ENCODE measurements around the gene LAMC1.

The LAMC1 gene

DNA sequence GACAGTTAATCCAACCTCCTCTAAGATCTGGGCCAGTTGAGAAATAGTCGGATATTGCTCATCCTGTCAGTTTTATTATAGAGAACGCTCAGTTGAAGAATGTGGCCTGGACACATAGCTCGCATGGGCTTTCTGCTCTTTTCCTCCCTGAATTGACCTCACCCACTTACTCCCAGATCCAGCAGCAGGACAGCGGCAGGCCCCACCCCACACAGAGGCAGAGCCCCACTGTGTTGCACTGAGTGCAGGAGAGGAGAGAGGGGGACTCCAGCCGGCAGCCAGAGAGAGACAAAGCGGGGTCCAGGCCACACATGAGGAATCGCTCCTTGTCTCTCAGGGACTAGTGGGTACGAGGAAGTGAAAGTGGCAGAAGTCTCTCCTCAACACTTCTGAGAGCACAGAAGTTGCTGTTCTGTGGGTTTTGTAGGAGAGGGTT, 78.6 kb downstream of the LAMC1 start:
- in situ Hi-C loops (cut with MboI; ENCODE audit: low sequenced_read_pairs) = no loop called here
- H3K4me3 ChIP-seq = no peak overlapping the region
- no peaks in the 10 kb centered on the region for H3K9me3 ChIP-seq
- H3K4me1 ChIP-seq = peaks cover 14% of the 10 kb centered on the region
- no peaks in the 10 kb centered on the region for H3K27me3 ChIP-seq (ENCODE audit: low read depth)
- peaks cover 8% of the 10 kb centered on the region for H3K36me3 ChIP-seq (replicated peaks)
- DNase-seq (ENCODE audit: low spot score in 2 of 2) = no peak

DNA sequence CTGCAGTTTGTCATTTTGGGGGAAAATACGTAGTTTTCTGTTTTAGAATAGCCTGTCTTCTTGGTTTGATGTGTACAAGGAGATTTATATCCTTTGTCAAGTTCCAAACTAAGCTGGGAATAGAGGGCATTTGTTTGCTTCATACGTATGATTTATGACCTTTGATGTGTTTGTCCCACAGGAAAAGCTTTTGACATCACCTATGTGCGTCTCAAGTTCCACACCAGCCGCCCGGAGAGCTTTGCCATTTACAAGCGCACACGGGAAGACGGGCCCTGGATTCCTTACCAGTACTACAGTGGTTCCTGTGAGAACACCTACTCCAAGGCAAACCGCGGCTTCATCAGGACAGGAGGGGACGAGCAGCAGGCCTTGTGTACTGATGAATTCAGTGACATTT, 79.9 kb downstream of the LAMC1 start:
- Histone ChIP-seq H3K9me3 (no peaks in the 10 kb centered on the region), H3K4me3 (no peak overlapping the region), H3K36me3 (replicated peaks) (peaks cover 11% of the 10 kb centered on the region), H3K27me3 (ENCODE audit: low read depth) (no peaks in the 10 kb centered on the region), H3K4me1 (peaks cover 4% of the 10 kb centered on the region)
- in situ Hi-C loops (cut with MboI; ENCODE audit: low sequenced_read_pairs) = no loop called here
- DNase-seq (ENCODE audit: low spot score in 2 of 2) = no peak

DNA sequence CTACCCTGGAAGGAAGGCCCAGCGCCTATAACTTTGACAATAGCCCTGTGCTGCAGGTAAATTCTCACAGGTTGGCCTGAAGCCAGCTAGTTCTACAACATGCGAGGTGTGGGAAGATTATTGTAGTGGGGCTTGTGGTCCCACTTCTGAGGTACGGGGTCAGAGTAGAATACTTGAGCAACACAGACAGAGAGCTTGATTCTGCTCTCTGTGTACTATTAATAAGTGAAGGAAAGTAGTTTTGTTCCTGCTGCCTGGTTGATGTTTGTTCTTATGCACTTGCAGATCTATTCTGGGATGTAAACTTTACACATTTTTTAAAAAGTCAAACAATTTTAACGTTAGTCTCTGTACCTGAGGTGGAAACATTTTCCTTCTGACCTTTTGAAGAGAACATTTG, 80.4 kb downstream of the LAMC1 start:
- H3K27me3 ChIP-seq (ENCODE audit: low read depth) = no peaks in the 10 kb centered on the region
- in situ Hi-C loops (cut with MboI; ENCODE audit: low sequenced_read_pairs) = no loop called here
- DNase-seq (ENCODE audit: low spot score in 2 of 2) = no peak

DNA sequence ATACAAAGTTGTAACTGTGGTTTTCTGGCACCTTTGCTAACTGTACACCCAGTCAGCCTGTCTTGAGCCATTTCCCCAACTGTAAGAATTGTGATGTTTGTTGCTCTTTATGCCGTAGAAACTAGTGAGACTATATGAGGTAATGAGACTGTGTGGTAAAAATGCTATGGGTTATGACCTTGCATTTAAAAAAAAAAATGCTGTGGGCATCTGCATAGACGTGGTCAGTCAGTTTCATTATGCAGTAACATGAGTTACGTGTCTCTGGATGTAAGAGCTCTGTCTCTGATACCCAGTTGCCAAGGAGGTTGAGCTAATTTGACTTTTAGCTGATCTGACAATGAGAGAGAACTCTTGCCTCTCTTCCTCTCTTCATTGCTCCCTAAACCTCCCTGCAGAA, 82.2 kb downstream of the LAMC1 start:
- H3K9me3 ChIP-seq = no peaks in the 10 kb centered on the region
- in situ Hi-C loops (cut with MboI; ENCODE audit: low sequenced_read_pairs) = no loop called here
- no peaks in the 10 kb centered on the region; the same call in 1 of the 2 replicates for H3K4me1 ChIP-seq
- no peak for DNase-seq (ENCODE audit: low spot score in 2 of 2)
- no peak overlapping the region for H3K4me3 ChIP-seq
- H3K27me3 ChIP-seq (ENCODE audit: low read depth) = no peaks in the 10 kb centered on the region
- H3K36me3 ChIP-seq (replicated peaks) = peaks cover 15% of the 10 kb centered on the region

More for the DNA sequence above, 80.4 kb downstream of the LAMC1 start:
- Histone ChIP-seq H3K4me3 (no peak overlapping the region), H3K9me3 (no peaks in the 10 kb centered on the region), H3K36me3 (replicated peaks) (peaks cover 14% of the 10 kb centered on the region), H3K4me1 (no peaks in the 10 kb centered on the region; the same call in 1 of the 2 replicates)

DNA sequence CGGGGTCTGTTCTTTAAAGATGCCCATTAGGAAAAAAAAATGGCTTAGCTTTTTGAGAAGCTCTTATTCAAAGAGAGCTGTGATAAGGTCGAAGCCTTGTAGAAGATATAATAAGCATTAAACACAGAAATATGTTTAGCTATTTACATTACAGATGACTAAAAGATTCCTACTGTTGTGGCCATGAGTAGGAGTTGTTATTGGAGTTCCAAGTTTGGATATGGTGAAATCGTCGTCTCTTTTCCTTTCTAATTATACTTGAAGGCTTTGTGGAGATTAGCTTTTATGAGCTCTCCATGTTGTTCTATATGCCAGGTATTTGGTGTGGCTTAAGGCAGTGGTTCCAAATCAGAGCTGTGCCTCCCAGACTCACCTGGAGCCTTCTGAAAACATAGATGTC, 82.9 kb downstream of the LAMC1 start:
- no peak for DNase-seq (ENCODE audit: low spot score in 2 of 2)
- Histone ChIP-seq H3K27me3 (ENCODE audit: low read depth) (no peaks in the 10 kb centered on the region), H3K9me3 (no peaks in the 10 kb centered on the region), H3K36me3 (replicated peaks) (peaks cover 18% of the 10 kb centered on the region), H3K4me3 (no peak overlapping the region), H3K4me1 (no peaks in the 10 kb centered on the region; the same call in 1 of the 2 replicates)
- in situ Hi-C loops (cut with MboI; ENCODE audit: low sequenced_read_pairs) = no loop called here

DNA sequence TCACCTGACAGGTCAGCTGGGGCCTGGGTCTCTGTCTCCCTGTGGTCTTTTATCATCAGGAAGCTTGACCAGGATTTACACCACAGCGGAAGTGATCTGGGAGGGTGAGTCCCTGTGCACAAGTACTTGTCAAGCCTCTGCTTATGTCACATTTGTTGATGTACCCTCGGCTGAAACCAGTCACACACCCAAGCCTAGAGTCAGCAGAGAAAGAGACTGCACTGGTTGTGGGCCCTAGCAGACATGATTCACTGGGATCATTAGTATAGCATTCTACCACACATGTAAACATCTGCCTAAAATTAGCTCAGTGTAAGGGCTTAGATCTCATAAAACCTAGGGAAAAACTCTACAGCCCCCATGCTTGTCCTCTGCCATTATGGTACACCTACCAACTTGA, 83.5 kb downstream of the LAMC1 start:
- H3K36me3 ChIP-seq (replicated peaks) = peaks cover 18% of the 10 kb centered on the region
- H3K9me3 ChIP-seq = no peaks in the 10 kb centered on the region
- no peak for DNase-seq (ENCODE audit: low spot score in 2 of 2)
- in situ Hi-C loops (cut with MboI; ENCODE audit: low sequenced_read_pairs) = no loop called here
- H3K4me1 ChIP-seq = no peaks in the 10 kb centered on the region; the same call in 1 of the 2 replicates
- H3K27me3 ChIP-seq (ENCODE audit: low read depth) = no peaks in the 10 kb centered on the region
- H3K4me3 ChIP-seq = no peak overlapping the region

DNA sequence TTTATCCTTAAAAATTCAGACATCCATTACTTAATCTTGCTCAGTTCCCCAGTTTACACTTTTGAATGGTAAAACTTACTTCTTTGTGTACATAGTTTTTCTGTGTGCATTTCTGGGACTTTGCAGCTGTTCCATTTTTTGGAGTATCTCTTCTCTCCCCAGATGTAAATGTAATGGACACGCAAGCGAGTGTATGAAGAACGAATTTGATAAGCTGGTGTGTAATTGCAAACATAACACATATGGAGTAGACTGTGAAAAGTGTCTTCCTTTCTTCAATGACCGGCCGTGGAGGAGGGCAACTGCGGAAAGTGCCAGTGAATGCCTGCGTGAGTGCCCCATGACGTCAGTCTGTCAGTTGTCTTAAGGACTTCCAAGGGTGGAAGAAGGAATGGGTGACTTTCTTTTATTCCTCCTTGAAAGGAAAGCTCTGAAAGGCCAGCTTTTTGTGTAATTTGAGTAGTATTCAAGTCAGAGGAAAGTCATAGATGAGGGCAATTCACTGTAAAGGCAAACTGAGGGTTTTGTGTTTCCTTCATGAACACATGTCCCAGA, 87.2 kb downstream of the LAMC1 start:
- no peaks in the 10 kb centered on the region for H3K27me3 ChIP-seq (ENCODE audit: low read depth)
- in situ Hi-C loops (cut with MboI; ENCODE audit: low sequenced_read_pairs) = no loop called here
- DNase-seq (ENCODE audit: low spot score in 2 of 2) = no peak
- H3K36me3 ChIP-seq (replicated peaks) = peaks cover 18% of the 10 kb centered on the region
- H3K4me1 ChIP-seq = no peaks in the 10 kb centered on the region; the same call in 1 of the 2 replicates
- H3K9me3 ChIP-seq = no peaks in the 10 kb centered on the region
- no peak overlapping the region for H3K4me3 ChIP-seq

DNA sequence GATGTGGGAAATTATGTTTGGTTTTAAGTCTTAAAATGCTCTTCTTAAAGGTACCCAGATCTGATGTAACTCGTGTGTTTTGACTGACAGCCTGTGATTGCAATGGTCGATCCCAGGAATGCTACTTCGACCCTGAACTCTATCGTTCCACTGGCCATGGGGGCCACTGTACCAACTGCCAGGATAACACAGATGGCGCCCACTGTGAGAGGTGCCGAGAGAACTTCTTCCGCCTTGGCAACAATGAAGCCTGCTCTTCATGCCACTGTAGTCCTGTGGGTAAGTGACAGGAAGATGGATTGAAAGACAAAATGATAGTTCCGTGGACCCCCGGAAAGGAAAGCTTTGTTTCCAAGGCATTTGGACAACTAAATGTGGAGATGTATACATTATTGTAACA, 91.2 kb downstream of the LAMC1 start:
- in situ Hi-C loops (cut with MboI; ENCODE audit: low sequenced_read_pairs) = no loop called here
- DNase-seq (ENCODE audit: low spot score in 2 of 2) = no peak
- Histone ChIP-seq H3K4me3 (no peak overlapping the region), H3K27me3 (ENCODE audit: low read depth) (no peaks in the 10 kb centered on the region), H3K36me3 (replicated peaks) (peaks cover 39% of the 10 kb centered on the region), H3K4me1 (no peaks in the 10 kb centered on the region; the same call in 1 of the 2 replicates), H3K9me3 (no peaks in the 10 kb centered on the region)

DNA sequence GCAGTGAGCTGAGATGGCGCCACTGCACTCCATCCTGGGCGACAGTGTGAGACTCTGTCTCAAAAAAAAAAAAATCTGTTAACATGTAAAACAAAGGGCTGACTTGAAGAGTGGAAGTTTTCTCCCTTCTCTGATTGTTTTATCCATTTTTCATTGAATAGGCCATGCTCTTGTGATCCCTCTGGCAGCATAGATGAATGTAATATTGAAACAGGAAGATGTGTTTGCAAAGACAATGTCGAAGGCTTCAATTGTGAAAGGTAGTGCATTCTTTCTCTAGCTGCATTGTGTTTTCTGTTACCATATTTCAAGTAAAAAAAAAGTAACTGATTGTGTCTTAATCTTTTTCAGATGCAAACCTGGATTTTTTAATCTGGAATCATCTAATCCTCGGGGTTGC, 93.2 kb downstream of the LAMC1 start:
- Histone ChIP-seq H3K36me3 (replicated peaks) (peaks cover 45% of the 10 kb centered on the region), H3K27me3 (ENCODE audit: low read depth) (no peaks in the 10 kb centered on the region), H3K4me1 (no peaks in the 10 kb centered on the region), H3K4me3 (no peak overlapping the region), H3K9me3 (no peaks in the 10 kb centered on the region)
- in situ Hi-C loops (cut with MboI; ENCODE audit: low sequenced_read_pairs) = no loop called here
- DNase-seq (ENCODE audit: low spot score in 2 of 2) = no peak

DNA sequence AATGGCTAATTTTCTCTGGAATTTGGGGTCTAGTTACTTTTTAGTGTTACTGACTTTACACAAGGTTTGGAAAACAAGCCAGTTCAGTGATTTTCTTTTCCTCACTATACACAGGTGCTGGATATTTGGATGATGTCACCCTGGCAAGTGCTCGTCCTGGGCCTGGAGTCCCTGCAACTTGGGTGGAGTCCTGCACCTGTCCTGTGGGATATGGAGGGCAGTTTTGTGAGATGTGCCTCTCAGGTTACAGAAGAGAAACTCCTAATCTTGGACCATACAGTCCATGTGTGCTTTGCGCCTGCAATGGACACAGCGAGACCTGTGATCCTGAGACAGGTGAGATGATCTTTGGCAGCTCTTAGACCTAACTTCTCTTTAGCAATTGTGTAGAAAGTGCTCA, 98.4 kb downstream of the LAMC1 start:
- Histone ChIP-seq H3K36me3 (replicated peaks) (peaks cover 83% of the 10 kb centered on the region), H3K4me3 (no peak overlapping the region), H3K9me3 (no peaks in the 10 kb centered on the region), H3K4me1 (no peaks in the 10 kb centered on the region), H3K27me3 (ENCODE audit: low read depth) (no peaks in the 10 kb centered on the region)
- no peak for DNase-seq (ENCODE audit: low spot score in 2 of 2)
- in situ Hi-C loops (cut with MboI; ENCODE audit: low sequenced_read_pairs) = no loop called here

DNA sequence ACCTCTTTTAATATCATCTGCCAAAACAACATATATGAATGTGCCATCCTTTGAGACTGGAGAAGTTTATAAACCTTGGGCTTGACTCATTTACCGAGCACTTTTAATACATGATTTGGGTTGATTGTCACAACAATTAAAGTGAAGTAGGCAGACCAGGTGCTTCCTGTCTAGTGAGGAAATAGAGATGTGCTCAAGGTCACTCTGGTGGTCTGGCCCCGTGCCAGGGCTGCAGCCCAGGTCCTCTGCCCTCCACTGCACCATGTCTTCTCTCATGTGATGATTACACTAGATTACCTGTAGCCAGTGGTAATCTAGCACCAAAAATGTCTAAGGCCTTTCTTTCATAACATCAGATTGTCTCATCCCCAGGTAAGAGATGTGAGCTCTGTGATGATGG, 101.0 kb downstream of the LAMC1 start:
- Histone ChIP-seq H3K9me3 (no peaks in the 10 kb centered on the region), H3K36me3 (replicated peaks) (peaks cover 86% of the 10 kb centered on the region), H3K4me1 (no peaks in the 10 kb centered on the region), H3K4me3 (no peak overlapping the region), H3K27me3 (ENCODE audit: low read depth) (no peaks in the 10 kb centered on the region)
- in situ Hi-C loops (cut with MboI; ENCODE audit: low sequenced_read_pairs) = no loop called here
- DNase-seq (ENCODE audit: low spot score in 2 of 2) = no peak

DNA sequence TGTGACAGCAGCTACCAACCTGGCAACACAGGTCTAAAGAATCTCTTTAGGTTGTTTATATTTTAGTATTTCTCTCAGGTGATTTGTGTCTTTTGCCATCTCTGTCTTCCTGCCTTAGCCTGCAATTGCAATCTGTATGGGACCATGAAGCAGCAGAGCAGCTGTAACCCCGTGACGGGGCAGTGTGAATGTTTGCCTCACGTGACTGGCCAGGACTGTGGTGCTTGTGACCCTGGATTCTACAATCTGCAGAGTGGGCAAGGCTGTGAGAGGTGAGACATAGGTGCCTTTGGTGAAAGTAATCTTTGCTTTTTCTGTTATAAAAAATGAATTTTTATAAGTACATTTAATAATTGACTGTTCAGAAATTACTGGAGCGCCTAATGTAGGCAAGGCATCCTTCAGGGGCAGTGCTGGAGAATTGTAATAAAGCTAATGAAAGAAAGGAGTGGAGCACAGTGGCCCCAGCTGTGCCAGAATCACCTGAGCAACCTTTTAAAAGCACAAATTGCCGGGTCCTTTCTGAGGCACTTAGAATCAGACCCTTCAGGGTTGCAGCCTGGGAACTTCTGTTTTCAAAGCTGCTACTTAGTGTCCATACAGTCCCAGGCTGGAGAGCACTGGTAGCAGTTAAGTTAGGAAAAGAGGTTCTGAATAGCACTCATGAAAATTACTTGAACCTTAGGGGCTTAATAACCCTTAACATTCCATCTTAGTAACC, 102.2 kb downstream of the LAMC1 start:
- Histone ChIP-seq H3K27me3 (ENCODE audit: low read depth) (no peaks in the 10 kb centered on the region), H3K9me3 (no peaks in the 10 kb centered on the region), H3K4me3 (no peak overlapping the region), H3K36me3 (replicated peaks) (peaks cover 90% of the 10 kb centered on the region), H3K4me1 (no peaks in the 10 kb centered on the region)
- in situ Hi-C loops (cut with MboI; ENCODE audit: low sequenced_read_pairs) = no loop called here
- no peak for DNase-seq (ENCODE audit: low spot score in 2 of 2)

DNA sequence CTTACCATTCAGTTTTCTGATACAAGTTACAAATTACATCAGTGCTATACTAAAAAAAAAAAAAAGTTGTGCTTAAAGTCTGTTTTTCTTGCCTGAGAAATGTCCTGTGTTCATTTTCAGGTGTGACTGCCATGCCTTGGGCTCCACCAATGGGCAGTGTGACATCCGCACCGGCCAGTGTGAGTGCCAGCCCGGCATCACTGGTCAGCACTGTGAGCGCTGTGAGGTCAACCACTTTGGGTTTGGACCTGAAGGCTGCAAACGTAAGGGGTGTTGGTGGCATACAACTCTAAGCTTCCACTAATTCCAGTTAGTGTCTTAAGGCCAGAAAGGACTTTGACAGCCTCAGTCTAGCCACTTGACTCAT, 102.8 kb downstream of the LAMC1 start:
- no peaks in the 10 kb centered on the region for H3K27me3 ChIP-seq (ENCODE audit: low read depth)
- no peaks in the 10 kb centered on the region for H3K4me1 ChIP-seq
- no peak for DNase-seq (ENCODE audit: low spot score in 2 of 2)
- in situ Hi-C loops (cut with MboI; ENCODE audit: low sequenced_read_pairs) = no loop called here
- H3K36me3 ChIP-seq (replicated peaks) = peaks cover 87% of the 10 kb centered on the region
- H3K9me3 ChIP-seq = no peaks in the 10 kb centered on the region
- no peak overlapping the region for H3K4me3 ChIP-seq

DNA sequence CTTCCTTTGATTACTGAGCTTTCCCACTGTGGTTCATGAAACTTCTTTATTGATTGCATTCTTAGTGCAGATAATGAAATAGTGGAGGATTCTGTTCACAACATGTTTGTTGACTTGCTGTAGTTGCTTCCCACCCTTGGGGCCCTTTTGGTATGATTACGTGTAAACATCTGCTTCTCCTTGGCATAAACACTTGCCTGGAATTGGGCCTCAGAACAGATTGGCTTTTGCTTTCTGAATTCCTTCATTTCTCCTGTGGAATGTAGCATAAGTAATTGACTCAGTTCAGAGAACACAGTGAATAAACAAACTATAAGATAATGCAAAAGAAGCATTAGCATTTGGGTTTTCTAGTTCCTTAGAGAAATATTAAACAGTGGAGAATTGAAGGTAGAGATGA, 103.3 kb downstream of the LAMC1 start:
- no peak overlapping the region for H3K4me3 ChIP-seq
- no peaks in the 10 kb centered on the region for H3K4me1 ChIP-seq
- in situ Hi-C loops (cut with MboI; ENCODE audit: low sequenced_read_pairs) = no loop called here
- peaks cover 85% of the 10 kb centered on the region for H3K36me3 ChIP-seq (replicated peaks)
- no peaks in the 10 kb centered on the region for H3K9me3 ChIP-seq
- H3K27me3 ChIP-seq (ENCODE audit: low read depth) = no peaks in the 10 kb centered on the region
- DNase-seq (ENCODE audit: low spot score in 2 of 2) = no peak
